Sciatic nerve (tissue), 2 donors: ENCODE data around the gene TERC. TPM values are rescaled to one million over a fixed set of nuclear protein-coding genes. Genes with fewer than 3 reads are reported as not detected.
"Not testable (repeated sequence)": the region's sequence is repeated elsewhere in the genome, so short reads cannot be mapped to it uniquely, and the experiment has no call there.

Experiments
- ATAC-seq: fragments of 200-7000 bp; cut with Tn5 transposase; one replicate; pipeline ENCODE4 v1.9.1; 2020; ENCODE audit warnings: mild to moderate bottlenecking, moderate library complexity
- DNase-seq: peaks from one replicate; pipeline ENCODE4 v3.0.0-alpha.2; 2020; ENCODE audit warnings: low spot score
- intact Hi-C: fragments of 100-400 bp; cut with DNase I; formaldehyde crosslinking; loops from one replicate; pipeline ENCODE4 v1.14.2; 2022
- total RNA-seq: library from RNA; stranded (reverse); fragmentation: NEBNext Ultra II Directional; extraction: Animal tissue kit (Norgen Biotek cat#: 25700); gene quantifications from one replicate; pipeline ENCODE4 v1.2.1, GENCODE V29; 2021
- donor health status: DM: no; HTN: no; CAD: no.
- donor health status: DM: no; HTN: no; CAD: no.

The TERC gene
- total RNA-seq, 1 donor from 2014 or later = 6.3 TPM

GRCh38 chr3:169722724-169723123 is 42.1 kb downstream of the TERC start:
- intact Hi-C loops = no loop called here
- no peak for ATAC-seq

GRCh38 chr3:169718415-169718814 is 46.4 kb downstream of the TERC start:
- ATAC-seq, intact Hi-C loops: not testable (repeated sequence)

More at GRCh38 chr3:169722724-169723123, 42.1 kb downstream of the TERC start:
- DNase-seq = no peak

More at GRCh38 chr3:169718415-169718814, 46.4 kb downstream of the TERC start:
- not testable (repeated sequence) for DNase-seq

Other genes with a start within 250 kb of the TERC start
- gene MECOM, start 101.3 kb downstream of the TERC start, total RNA-seq = 40.4 TPM
- 2.3 TPM for gene ACTRT3, start 4.5 kb upstream of the TERC start, total RNA-seq
- gene MYNN, start 8.3 kb upstream of the TERC start, total RNA-seq = 19.9 TPM
- gene LRRIQ4, start 47.8 kb upstream of the TERC start, total RNA-seq = not detected
- gene LRRC34, start 47.8 kb upstream of the TERC start, total RNA-seq = 4.7 TPM
- gene LRRC31, start 104.9 kb upstream of the TERC start, total RNA-seq = not detected
- not detected for gene SAMD7, start 146.5 kb upstream of the TERC start, total RNA-seq
- gene SEC62, start 201.7 kb upstream of the TERC start, total RNA-seq = 232 TPM